Right lung (tissue), 5 donors: Measurements from ENCODE around the gene CLSTN2. TPM values are rescaled to one million over a fixed set of nuclear protein-coding genes. Genes with fewer than 3 reads are reported as not detected.

ENCODE experiments used
- DNase-seq, 2 donors: peaks; one replicate each; pipeline ENCODE4 v3.0.0-alpha.2; 2013
- polyA plus RNA-seq, 5 donors: library from polyadenylated mRNA; unstranded; fragments of 120-200 nt; gene quantifications; one replicate each; pipeline versions ENCODE4 v1.2.1 to v1.2.3, GENCODE V29; 2013; ENCODE audit warnings: inconsistent platforms in 1 of 5, low replicate concordance in 1 of 5; ENCODE audit not compliant: insufficient read length in 5 of 5, insufficient read depth in 1 of 5

Gene CLSTN2
- polyA plus RNA-seq, 5 donors, result 0.37 to 0.93 (median 0.47) TPM

DNA sequence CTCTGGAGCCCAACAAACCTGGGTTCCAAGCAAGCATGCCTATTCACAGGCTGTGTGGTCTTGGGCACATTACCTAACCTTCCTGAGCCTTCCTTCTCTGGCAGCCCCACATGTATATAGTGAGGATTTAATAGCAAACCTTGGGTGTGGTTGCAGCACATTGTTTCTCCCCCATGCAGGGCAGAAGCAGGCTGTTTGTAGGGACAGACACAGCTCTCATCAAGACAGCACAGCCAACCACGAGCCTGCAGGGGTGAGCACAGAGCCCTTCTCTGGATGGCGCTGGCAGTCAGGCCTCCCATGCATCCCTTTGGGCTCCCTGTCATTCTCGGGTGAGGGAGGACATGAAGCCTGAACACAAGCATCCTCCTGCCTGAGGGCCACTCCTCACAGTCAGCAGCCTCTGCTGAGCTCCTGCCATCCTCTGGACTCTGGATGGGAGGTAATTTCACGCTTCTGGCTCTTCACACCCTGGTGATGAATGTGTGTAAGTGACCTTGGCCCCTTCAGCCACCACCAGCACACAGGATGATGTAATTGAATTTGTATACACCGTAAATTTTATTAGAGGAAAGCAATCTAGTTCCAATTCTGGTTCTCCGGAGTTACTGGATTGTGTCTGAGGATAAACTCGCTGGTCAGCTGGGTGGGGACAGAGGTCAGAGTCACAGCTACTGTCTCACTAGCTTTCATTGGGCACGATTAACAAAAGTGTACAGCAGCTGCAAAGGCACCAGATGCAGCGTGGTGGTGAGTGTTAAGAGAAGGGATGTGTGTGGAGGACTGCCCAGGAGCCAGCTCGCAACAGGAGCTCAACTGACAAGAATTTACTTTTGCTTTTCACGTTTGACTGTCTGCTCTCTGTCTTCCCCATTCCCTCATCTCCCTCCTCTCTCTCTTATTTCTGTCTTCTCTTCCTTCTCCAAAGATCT, 118.1 kb downstream of the CLSTN2 start:
- DNase-seq, result no peak

- DNase-seq, result no peak
Observed at GRCh38 chr3:140053794-140054193, 118.8 kb downstream of the CLSTN2 start.

DNA sequence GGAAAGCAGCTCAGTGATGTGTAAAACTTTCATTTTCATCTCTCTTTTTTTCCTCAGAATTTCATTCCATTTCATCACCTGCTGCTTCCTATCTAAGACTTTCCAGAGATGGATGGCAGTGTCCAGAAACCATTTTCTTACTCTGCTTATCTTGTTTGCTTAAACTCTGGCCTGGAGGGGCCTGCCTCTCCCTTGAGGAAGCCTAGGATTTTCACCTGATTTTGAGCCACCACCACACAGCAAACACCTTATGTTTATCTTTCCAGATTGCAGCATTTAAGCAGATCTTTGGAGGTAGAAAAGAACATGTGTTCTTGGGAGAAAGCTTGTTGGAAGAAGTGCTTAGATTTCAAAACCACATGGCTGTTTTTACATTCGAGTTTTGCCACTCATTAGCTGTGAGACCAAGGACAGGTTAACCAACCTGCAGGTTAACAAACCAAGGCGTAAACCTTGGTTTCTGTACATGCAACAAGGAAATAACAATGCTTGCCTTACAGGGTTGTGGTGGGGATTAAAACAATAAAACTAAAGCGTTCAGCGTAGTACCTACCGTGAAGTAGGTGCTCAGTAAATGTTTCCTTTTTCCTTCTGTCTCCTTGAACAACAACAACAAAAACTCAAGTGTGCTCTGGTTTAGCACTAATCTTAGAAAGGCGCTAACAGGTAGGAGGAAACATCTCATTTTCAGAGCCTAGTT, 120.3 kb downstream of the CLSTN2 start:
- no peak for DNase-seq

DNA sequence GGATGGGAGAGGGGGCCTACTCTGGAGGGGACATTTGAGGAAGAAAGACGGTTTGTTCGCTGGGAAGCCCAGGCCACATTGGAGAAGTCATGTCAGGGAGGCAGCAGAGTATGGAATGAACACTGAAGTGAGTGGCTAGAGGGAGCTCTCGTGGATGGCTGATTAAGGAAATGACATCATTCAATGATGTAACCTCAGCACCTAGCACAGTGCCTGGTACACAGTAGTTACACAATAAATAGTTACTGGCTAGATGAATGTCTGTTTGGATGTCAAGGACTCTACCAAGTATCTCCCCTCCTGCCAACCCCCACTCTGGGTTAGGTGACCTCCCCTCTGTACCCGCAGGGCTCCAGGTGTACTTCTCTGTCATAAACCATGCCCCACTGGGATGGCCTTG, 121.1 kb downstream of the CLSTN2 start:
- no peak for DNase-seq

GRCh38 chr3:140061211-140061610, 126.2 kb downstream of the CLSTN2 start:
- no peak for DNase-seq

GRCh38 chr3:140062461-140062860, 127.5 kb downstream of the CLSTN2 start:
- no peak for DNase-seq

- DNase-seq, result no peak
Observed at GRCh38 chr3:140067487-140067886, 132.5 kb downstream of the CLSTN2 start.

- no peak for DNase-seq
Observed at GRCh38 chr3:140068494-140069017, 133.6 kb downstream of the CLSTN2 start.

GRCh38 chr3:140073278-140074045, 138.5 kb downstream of the CLSTN2 start:
- no peak for DNase-seq

DNA sequence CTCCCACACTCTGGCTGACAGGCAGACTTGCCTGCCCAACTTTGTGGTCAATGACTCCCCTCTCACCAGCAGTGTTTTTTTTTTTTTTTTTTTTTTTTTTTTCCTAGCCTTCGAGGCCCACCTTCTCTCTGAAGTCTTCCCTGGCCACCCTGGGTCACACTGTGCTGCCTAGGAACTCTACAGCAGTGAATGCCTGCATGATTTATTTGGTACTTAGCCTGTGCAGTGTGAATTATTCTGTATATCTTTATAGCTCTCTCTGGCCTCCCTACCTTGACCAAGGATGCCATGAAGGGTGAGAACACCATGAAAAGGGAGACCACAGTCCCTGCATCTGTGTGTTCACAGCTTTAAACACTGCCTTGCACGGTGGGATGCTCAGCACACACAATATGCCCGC, 141.6 kb downstream of the CLSTN2 start:
- no peak for DNase-seq

- DNase-seq, result no peak
Observed at GRCh38 chr3:140077406-140077805, 142.4 kb downstream of the CLSTN2 start.

- DNase-seq, result no peak
Observed at GRCh38 chr3:140078343-140078742, 143.4 kb downstream of the CLSTN2 start.

DNA sequence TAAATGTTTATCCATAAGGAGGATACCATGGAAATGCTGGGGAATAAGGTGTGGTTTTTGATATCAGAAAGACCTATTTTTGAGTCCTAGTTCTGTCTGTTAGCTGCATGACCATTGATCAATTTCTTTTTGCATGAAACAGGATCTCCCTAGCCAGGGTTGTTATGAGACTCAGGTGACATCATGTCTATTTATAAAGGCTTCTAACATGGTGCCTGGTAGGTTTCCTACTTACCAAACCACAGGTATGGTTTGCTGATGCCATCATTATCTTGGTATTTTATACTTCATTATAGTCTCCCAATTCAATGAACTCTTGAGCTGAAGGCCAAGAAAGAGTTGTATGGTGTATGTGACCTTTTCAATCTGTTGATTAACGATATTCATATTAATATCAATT, 144.0 kb downstream of the CLSTN2 start:
- DNase-seq, result no peak

DNA sequence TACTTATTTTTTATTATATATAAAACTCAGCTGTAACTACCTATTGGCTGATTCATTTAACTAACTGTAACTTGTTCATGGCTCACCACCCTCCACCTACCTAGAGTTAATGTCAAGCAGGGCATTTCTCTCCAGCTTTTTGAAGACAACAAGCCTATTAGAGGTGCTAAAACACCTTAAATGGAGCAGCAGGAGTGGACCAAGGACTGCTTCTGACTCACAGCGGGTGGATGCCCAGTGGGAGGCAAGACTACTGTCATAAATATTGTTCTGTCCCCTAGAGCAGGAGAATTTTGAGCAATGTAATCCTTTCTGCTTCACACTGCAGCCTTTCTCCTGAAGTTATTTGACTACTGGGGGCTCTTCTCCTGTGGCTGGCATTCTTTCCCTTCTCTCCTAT, 146.9 kb downstream of the CLSTN2 start:
- no peak for DNase-seq

DNA sequence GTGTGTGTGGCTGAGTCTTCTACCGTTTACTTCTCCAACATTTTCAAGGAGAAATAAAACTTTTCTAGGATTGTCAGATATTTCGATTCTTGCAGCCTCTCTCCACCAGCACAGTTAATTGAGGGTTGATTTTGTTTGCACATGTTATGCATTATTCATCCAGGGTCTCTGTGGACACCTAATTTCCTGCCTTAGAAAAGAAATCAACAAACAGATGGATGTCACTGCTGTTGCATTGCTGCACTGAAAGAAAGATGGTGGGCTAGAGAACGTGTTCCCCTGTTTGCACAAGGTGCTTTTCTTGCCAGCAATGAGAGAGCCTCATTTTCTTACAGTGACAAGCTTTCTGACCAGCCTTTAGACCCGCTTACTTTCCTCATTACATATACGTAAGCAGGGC, 150.0 kb downstream of the CLSTN2 start:
- DNase-seq, result no peak

- DNase-seq, result no peak
Observed at GRCh38 chr3:140086642-140087041, 151.7 kb downstream of the CLSTN2 start.

- no peak for DNase-seq
Observed at GRCh38 chr3:140088058-140088457, 153.1 kb downstream of the CLSTN2 start.

DNA sequence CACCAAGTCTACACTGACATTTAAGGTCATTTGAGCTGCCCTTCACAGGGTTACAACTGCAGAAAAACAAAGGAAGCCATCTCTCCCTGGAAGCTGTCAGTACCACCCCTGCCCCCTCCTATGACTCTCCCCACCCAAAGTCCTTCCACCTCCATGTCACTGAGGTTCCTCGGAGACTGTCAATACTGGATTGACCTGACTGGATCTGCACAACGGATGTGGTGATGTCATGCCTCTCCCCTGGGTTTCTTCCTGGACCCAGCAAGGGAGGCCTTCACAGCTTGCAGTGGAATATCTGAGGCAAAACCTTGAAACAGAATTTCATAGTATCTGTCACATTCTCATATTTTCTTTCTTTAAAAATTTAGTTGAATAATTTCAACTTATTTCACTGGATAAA, 153.5 kb downstream of the CLSTN2 start:
- no peak for DNase-seq

DNA sequence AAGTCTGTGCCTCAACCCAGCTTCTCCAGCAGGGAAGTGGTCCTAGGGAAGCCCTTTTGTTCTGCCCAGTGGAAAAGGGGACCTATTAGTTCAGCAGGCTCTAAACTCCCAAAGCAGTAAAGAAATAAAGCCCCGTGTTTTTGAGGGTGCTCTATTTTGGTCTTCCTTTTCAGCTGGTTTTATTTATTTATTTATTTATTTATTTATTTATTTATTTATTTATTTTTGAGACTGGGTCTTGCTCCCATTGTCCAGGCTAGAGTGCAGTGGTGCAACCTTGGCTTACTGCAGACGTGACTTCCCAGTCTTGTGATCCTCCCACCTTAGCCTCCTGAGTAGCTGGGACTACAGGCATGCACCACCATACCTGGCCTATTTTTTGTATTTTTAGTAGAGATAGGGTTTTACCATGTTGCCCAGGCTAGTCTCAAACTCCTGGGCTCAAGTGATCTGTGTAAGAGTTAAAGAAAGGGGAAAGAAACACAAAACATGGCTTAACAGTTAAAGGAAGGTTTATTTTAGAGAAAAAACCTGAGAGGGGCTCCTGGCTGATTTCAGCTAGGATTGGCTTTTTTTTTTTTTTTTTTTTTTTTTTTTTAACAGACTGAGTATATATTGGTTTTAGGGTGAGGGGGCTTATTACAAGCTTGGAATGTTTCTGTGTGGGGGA, 154.6 kb downstream of the CLSTN2 start:
- no peak for DNase-seq

- DNase-seq, result no peak
Observed at GRCh38 chr3:140091143-140091542, 156.2 kb downstream of the CLSTN2 start.

GRCh38 chr3:140092848-140093536, 158.0 kb downstream of the CLSTN2 start:
- no peak for DNase-seq
